IPS-15b (cell line): ENCODE data around the gene DNASE1L3.
"Not testable (repeated sequence)": the region's sequence is repeated elsewhere in the genome, so short reads cannot be mapped to it uniquely, and the experiment has no call there.

Source experiments
- H3K27me3 ChIP-seq: one replicate; pipeline ENCODE4 v1.6.1; 2013; ENCODE audit warnings: low read length; ENCODE audit not compliant: control insufficient read depth, insufficient read depth
- H3K36me3 ChIP-seq: one replicate; pipeline ENCODE4 v1.6.1; 2013; ENCODE audit warnings: low read length; ENCODE audit not compliant: control insufficient read depth, insufficient read depth
- H3K4me1 ChIP-seq: one replicate; pipeline ENCODE4 v1.6.1; 2013; ENCODE audit warnings: mild to moderate bottlenecking, low read length; ENCODE audit not compliant: control insufficient read depth, insufficient read depth
- H3K4me3 ChIP-seq: one replicate; pipeline ENCODE4 v1.5.1; 2013; ENCODE audit warnings: low read depth, low read length
- H3K9ac ChIP-seq: one replicate; pipeline ENCODE4 v1.6.1; 2013; ENCODE audit warnings: low read depth, mild to moderate bottlenecking, low read length
- H3K9me3 ChIP-seq: one replicate; pipeline ENCODE4 v1.6.1; 2013; ENCODE audit warnings: mild to moderate bottlenecking, low read length; ENCODE audit not compliant: control insufficient read depth, insufficient read depth

DNASE1L3 gene

GRCh38 chr3:58230876-58231552 is 20.2 kb upstream of the DNASE1L3 start:
- Histone ChIP-seq H3K4me3 (no peak overlapping the region), H3K27me3 (peaks cover 20% of the 10 kb centered on the region), H3K9ac (no peak overlapping the region), H3K9me3 (no peaks in the 10 kb centered on the region), H3K36me3 (no peaks in the 10 kb centered on the region), H3K4me1 (no peaks in the 10 kb centered on the region)

GRCh38 chr3:58227933-58228332 is 17.2 kb upstream of the DNASE1L3 start:
- not testable (repeated sequence) for H3K9ac ChIP-seq

DNA sequence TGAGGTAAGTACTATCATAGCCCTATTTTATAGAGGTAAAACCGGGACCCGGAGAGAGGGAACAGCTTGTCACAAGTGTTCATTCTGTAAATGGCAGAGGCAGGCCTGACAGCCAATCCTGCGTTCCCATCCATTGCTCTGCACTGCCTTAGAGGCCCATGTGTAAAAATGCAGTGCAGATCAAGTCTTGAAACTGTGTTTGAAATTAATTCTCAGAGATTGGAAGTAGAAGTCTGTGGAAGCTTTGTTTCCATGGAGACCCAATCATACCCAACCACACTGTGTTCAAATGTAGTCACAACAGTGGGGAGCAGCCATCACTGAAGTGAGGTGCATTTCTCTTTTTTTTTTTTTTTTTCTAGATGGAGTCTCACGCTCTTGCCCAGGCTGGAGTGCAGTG is 13.1 kb upstream of the DNASE1L3 start:
- Histone ChIP-seq H3K4me1 (no peaks in the 10 kb centered on the region), H3K9me3 (no peaks in the 10 kb centered on the region), H3K36me3 (no peaks in the 10 kb centered on the region), H3K4me3 (no peak overlapping the region), H3K27me3 (no peaks in the 10 kb centered on the region), H3K9ac (no peak overlapping the region)

More at GRCh38 chr3:58227933-58228332, 17.2 kb upstream of the DNASE1L3 start:
- not testable (repeated sequence) for H3K36me3 ChIP-seq, H3K9me3 ChIP-seq, H3K27me3 ChIP-seq, H3K4me1 ChIP-seq, H3K4me3 ChIP-seq

- H3K9me3 ChIP-seq, result no peaks in the 10 kb centered on the region
Observed at GRCh38 chr3:58222161-58222724, 11.5 kb upstream of the DNASE1L3 start.

DNA sequence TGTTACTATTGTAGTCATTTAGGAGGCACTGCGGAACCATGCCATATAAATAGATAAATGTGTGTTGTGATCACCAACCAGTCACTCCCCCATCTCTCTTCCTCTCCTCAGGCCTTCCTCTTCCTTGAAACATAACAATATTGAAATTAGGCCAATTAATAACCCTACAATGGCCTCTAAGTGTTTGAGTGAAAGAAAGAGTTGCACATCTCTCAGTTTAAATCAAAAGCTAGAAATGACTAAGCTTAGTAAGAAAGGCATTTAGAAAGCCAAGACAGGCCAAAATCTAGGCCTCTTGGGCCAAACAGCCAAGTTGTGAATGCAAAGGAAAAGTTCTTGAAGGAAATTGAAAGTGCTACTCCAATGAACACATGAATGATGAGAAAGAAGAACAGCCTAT is 8.1 kb upstream of the DNASE1L3 start:
- Histone ChIP-seq H3K9me3 (no peaks in the 10 kb centered on the region), H3K4me1 (no peaks in the 10 kb centered on the region), H3K4me3 (no peak overlapping the region), H3K27me3 (no peaks in the 10 kb centered on the region), H3K36me3 (no peaks in the 10 kb centered on the region), H3K9ac (no peak overlapping the region)

More at GRCh38 chr3:58222161-58222724, 11.5 kb upstream of the DNASE1L3 start:
- no peak overlapping the region for H3K4me3 ChIP-seq
- no peaks in the 10 kb centered on the region for H3K27me3 ChIP-seq
- H3K9ac ChIP-seq, result no peak overlapping the region
- no peaks in the 10 kb centered on the region for H3K36me3 ChIP-seq
- H3K4me1 ChIP-seq, result no peaks in the 10 kb centered on the region

GRCh38 chr3:58217209-58217811 is 6.5 kb upstream of the DNASE1L3 start:
- H3K9me3 ChIP-seq, result no peaks in the 10 kb centered on the region
- no peaks in the 10 kb centered on the region for H3K27me3 ChIP-seq
- no peaks in the 10 kb centered on the region for H3K36me3 ChIP-seq
- peak overlapping the region; percentile 20 for H3K4me3 ChIP-seq
- no peak overlapping the region for H3K9ac ChIP-seq
- no peaks in the 10 kb centered on the region for H3K4me1 ChIP-seq

- Histone ChIP-seq H3K9me3 (no peaks in the 10 kb centered on the region), H3K36me3 (no peaks in the 10 kb centered on the region), H3K4me1 (no peaks in the 10 kb centered on the region), H3K9ac (no peak overlapping the region), H3K4me3 (no peak overlapping the region), H3K27me3 (no peaks in the 10 kb centered on the region)
Observed at GRCh38 chr3:58216496-58217195, 5.9 kb upstream of the DNASE1L3 start.

- Histone ChIP-seq H3K36me3 (no peaks in the 10 kb centered on the region), H3K9me3 (no peaks in the 10 kb centered on the region), H3K27me3 (no peaks in the 10 kb centered on the region), H3K4me1 (no peaks in the 10 kb centered on the region), H3K4me3 (no peak overlapping the region), H3K9ac (no peak overlapping the region)
Observed at GRCh38 chr3:58215317-58216025, 4.7 kb upstream of the DNASE1L3 start.

DNA sequence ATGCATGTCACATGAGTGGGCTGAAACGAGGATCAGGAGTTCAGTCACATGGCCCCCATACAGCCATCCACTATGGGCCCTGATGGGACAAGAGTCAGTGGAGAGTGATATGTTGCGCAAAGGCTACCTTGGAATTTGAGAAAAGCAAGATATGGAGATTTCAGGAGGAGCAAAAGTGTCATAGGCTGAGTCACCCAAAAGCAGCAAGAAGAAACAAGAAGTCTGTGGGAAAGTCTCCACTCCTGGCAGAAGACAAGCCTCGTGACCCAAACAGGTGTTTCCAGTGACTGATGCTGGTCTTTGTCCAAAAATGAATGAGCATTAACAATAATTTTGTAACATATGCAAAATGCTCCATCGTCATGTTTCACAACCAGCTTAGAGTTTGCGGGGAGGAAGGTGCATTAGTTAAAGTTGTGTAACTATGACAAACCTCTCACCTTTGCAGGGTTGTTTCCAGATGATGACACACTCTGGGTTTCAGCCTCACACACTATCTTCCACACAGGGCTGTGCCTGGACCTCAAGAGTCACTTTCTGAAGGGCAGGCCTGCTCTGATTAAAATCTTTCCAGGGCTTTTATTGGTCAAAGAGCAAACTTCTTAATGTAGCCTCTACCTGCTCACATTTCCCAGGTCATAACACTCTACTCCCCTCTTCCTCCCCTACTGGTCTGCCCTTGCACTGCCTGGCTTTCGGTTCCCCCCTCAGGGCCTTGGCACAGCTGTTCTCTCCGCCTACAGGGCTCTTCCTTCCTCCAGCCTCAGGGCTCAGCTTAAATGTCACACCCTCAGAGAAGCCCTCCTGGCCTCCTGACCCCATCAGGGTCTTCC is 3.9 kb upstream of the DNASE1L3 start:
- H3K27me3 ChIP-seq, result no peaks in the 10 kb centered on the region
- H3K4me3 ChIP-seq, result no peak overlapping the region
- no peak overlapping the region for H3K9ac ChIP-seq
- H3K4me1 ChIP-seq, result no peaks in the 10 kb centered on the region
- H3K36me3 ChIP-seq, result no peaks in the 10 kb centered on the region
- no peaks in the 10 kb centered on the region for H3K9me3 ChIP-seq

DNA sequence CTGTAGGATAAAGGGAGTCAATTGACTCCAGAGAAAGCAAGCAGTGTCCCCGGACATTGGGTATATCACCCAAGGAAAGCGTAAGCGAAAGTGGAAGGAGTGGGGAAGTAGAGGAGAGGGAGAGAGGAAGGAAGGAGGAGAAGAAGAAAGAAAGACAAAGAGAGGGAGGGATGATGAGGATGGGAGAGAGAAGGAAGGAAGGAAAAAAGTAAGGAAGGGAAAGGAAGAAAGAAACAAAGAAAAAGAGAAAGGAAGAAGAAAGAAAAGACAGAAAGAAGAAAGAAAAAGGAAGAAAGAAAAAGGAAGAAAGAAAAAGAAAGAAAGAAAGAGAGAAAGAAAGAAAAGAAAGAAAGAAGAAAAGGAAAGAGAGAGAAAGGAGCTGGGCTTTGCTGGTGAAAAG is 839 bp downstream of the DNASE1L3 start:
- no peaks in the 10 kb centered on the region for H3K4me1 ChIP-seq

DNA sequence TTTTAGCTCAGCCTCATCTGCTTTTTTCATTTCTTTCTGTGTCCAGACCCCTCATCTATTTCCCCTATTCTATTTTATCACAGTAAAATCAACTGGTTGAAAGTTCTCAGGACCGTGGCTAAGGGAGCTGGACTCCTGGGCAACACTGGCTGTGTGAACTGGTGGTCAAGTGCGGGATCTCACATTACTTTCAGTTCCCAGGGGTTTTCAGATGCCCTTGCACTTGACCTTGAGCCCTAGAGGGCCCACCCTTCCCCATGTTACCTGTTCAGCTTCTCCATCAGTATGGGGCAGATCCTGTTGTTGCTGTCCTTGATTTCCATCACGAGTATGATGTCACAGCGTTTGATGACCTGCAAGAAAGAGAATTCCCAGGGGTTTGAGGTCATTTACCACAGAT is 2.8 kb downstream of the DNASE1L3 start:
- Histone ChIP-seq H3K27me3 (no peaks in the 10 kb centered on the region), H3K4me3 (no peak overlapping the region), H3K9ac (no peak overlapping the region), H3K9me3 (no peaks in the 10 kb centered on the region), H3K36me3 (no peaks in the 10 kb centered on the region), H3K4me1 (no peaks in the 10 kb centered on the region)

More for the DNA sequence above, 839 bp downstream of the DNASE1L3 start:
- H3K27me3 ChIP-seq, result no peaks in the 10 kb centered on the region
- no peak overlapping the region for H3K9ac ChIP-seq
- no peak overlapping the region for H3K4me3 ChIP-seq
- H3K9me3 ChIP-seq, result no peaks in the 10 kb centered on the region
- H3K36me3 ChIP-seq, result no peaks in the 10 kb centered on the region
